Measurements from ENCODE around the gene BDH1.

The BDH1 gene

GRCh38 chr3:197547306-197548011 lies 8.3 kb downstream of the BDH1 start:
- no peak for DNase-seq

GRCh38 chr3:197546307-197547085 lies 9.3 kb downstream of the BDH1 start:
- DNase-seq = no peak

DNA sequence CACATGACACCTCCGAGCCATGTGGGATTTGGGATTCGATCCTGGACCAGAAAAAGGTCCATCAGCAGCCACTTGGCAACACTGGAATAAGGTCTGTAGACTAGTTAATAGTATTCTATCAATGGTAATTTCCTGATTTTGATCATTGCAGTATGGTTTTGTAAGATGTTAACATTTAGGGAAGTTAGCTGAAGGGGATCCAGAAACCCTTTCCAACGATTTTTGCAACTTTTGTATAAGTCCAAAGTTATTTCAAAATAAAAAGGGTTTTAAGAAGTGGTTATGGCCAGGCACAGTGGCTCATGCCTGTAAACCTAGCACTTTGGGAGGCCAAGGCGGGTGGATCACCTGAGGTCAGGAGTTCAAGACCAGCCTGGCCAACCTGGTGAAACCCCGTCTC lies 10.2 kb downstream of the BDH1 start:
- no peak for DNase-seq

DNA sequence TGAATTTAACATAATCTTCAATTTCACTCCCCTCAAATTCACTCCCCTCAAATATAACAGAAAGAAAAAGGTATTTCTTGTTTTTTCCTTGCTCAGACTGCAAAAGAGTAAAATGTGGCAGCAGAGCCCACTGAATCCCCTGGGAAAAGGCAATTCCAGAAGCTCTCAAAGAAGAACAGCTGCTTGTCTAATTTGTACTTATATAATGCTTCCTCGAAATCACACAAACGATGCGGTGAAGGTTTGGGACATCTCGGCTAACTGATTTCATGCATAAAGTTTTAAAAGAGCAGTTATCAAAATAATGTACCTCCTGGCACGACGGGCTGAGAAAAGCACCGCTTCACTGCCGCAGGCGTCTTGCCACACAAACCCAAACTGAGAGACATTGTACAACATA lies 10.7 kb downstream of the BDH1 start:
- no peak for DNase-seq

GRCh38 chr3:197542741-197543454 lies 12.9 kb downstream of the BDH1 start:
- DNase-seq = no peak

- no peak for DNase-seq
These were observed 13.8 kb downstream of the BDH1 start for GRCh38 chr3:197541756-197542539.

GRCh38 chr3:197540961-197541377 lies 14.8 kb downstream of the BDH1 start:
- DNase-seq = no peak

- DNase-seq = no peak
These were observed 16.1 kb downstream of the BDH1 start for GRCh38 chr3:197539651-197540051.

- DNase-seq = no peak
These were observed 21.6 kb downstream of the BDH1 start for GRCh38 chr3:197533927-197534725.

GRCh38 chr3:197533396-197533795 lies 22.4 kb downstream of the BDH1 start:
- no peak for DNase-seq

- no peak for DNase-seq
These were observed 23.4 kb downstream of the BDH1 start for GRCh38 chr3:197532388-197532787.

- DNase-seq = no peak
These were observed 27.6 kb downstream of the BDH1 start for GRCh38 chr3:197528190-197528589.

GRCh38 chr3:197527569-197527968 lies 28.2 kb downstream of the BDH1 start:
- no peak for DNase-seq

DNA sequence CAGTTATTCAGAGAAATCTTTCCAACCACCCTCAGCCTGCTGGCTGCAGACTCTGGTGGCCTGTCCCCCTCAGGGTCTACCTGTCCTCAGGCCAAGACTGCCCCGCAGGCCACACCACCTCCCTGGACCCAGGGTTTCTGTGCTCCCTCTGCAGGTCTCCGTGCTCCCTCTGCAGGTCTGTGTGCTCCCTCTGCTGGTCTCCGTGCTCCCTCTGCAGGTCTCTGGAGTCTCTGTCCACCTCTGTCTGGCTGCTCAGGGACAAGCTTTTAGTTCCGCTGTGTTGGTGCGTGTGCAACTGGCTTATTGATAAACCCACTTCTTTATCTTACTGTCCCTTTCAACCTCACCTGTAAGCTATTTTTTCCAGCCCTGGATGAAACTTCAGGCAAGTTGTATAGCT lies 30.1 kb downstream of the BDH1 start:
- DNase-seq = no peak

- DNase-seq = no peak
These were observed 31.6 kb downstream of the BDH1 start for GRCh38 chr3:197524128-197524527.

DNA sequence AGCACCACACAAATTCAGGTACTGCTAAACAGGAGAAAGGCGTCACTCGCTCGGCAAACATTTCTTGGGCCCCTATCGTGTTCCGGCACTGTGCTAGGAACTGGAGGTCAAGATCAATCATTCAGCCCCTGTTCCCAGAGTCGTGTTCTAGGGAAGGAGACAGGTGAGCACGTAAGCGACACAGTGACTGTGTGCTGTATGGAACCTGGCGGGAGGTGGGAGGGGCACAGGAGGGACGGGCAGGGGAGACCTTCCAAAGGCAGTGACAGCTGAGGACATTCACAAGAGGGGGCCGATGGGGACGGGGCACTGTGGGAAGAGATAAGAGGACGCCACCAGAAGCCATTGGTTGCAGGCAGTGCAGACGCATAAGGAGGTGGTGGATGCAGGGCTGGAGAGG lies 32.2 kb downstream of the BDH1 start:
- no peak for DNase-seq

DNA sequence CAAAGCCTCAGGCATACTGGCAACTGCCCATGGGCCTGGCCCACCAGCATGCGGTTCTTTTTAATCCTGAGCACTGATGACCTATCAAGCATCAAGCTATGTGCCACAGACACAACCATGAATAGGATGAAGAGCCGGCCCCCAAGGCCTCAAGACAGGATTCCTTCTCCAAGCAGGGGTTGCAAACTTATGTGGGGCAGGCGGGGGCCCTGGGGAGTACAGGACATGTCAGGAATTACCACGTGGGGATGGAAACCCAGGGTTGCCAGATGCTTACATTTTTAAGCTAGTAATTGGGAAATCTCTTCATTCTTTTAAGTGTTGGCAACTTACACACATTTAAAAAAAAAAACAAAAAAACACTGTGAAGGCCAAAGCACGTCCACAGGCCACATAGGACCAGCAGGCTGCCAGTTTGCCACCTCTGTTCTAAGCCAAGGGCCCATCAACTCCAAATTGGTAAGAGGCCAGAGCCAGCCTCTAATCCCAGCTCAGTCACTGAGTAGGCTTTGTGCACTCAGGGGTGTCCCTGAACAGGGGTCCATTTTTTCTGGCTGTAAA lies 32.8 kb downstream of the BDH1 start:
- no peak for DNase-seq

- DNase-seq = no peak
These were observed 33.5 kb downstream of the BDH1 start for GRCh38 chr3:197522183-197522715.

GRCh38 chr3:197521277-197522182 lies 34.2 kb downstream of the BDH1 start:
- DNase-seq = no peak
